Gastroesophageal sphincter (tissue), 4 donors: Measurements from ENCODE around the gene TSHB. TPM values are rescaled to one million over a fixed set of nuclear protein-coding genes. Genes with fewer than 3 reads are reported as not detected.

ENCODE experiments used
- ATAC-seq: fragments of 150-250 bp; one replicate; pipeline ENCODE4 v1.9.1; 2016; ENCODE audit warnings: mild to moderate bottlenecking, moderate library complexity
- H3K27ac ChIP-seq, 4 donors: fragments of 200-600 bp; sonication (generic) in 3 of 4; 1 replicate in 3 of 4; 2 replicates in 1 of 4; pipeline ENCODE4 v1.5.1; 2016 to 2019
- H3K27me3 ChIP-seq: fragments of 200-600 bp; sonication (generic); one replicate; pipeline ENCODE4 v1.5.1; 2019
- H3K36me3 ChIP-seq, 2 donors: fragments of 200-600 bp; sonication (generic); one replicate each; pipeline ENCODE4 v1.5.1; 2019; ENCODE audit warnings: control low read depth in 1 of 2
- H3K4me1 ChIP-seq, 3 donors: fragments of 200-600 bp; sonication (generic); 1 replicate in 2 of 3; 2 replicates in 1 of 3; pipeline ENCODE4 v1.5.1; 2016 to 2019; ENCODE audit warnings: control low read depth in 2 of 3
- H3K4me3 ChIP-seq, 2 donors: fragments of 200-600 bp; sonication (generic); one replicate each; pipeline ENCODE4 v1.5.1; 2019; ENCODE audit warnings: mild to moderate bottlenecking in 1 of 2, moderate library complexity in 1 of 2
- H3K9me3 ChIP-seq, 3 donors: fragments of 200-600 bp; sonication (generic); one replicate each; pipeline ENCODE4 v1.5.1; 2017 to 2019; ENCODE audit warnings: control low read depth in 2 of 3
- CTCF ChIP-seq, 4 experiments: fragments of 200-600 bp in 2 of 4; fragments of 450-650 bp in 2 of 4; sonication (generic) in 1 of 4; IDR thresholded peaks; one replicate each; pipeline ENCODE4 v1.5.1; 2017 to 2019; ENCODE audit warnings: antibody characterized with exemption in 4 of 4, mild to moderate bottlenecking in 2 of 4, moderate library complexity in 2 of 4
- EP300 ChIP-seq: sonication (generic); formaldehyde crosslinking; IDR thresholded peaks from one replicate; pipeline ENCODE4 v1.6.1; 2017; ENCODE audit warnings: antibody characterized with exemption, mild to moderate bottlenecking
- POLR2A ChIP-seq, 2 donors: fragments of 450-650 bp; IDR thresholded peaks; one replicate each; pipeline ENCODE4 v1.6.1; 2017; ENCODE audit warnings: antibody characterized with exemption in 2 of 2, mild to moderate bottlenecking in 2 of 2, moderate library complexity in 1 of 2
- POLR2AphosphoS5 ChIP-seq: sonication (generic); formaldehyde crosslinking; IDR thresholded peaks from one replicate; pipeline ENCODE4 v1.6.1; 2017; ENCODE audit warnings: antibody characterized with exemption
- WGBS, 2 donors: methylation state at CpG; one replicate each; pipeline ENCODE4 v1.1.5; 2018; ENCODE audit warnings: low coverage in 1 of 2; 5-methylcytosine and 5-hydroxymethylcytosine counted together
- total RNA-seq, 4 donors: library from RNA; depleted of rRNA; stranded (reverse); fragments of >200 nt; gene quantifications; one replicate each; pipeline ENCODE4 v1.1.0, GENCODE V29; 2016

TSHB gene
- total RNA-seq, 4 donors from 2014 or later: not detected

GRCh38 chr1:115077984-115078330 lies 48.3 kb downstream of the TSHB start:
- peak overlapping the region in 3 of 4 donors; percentile 3 to 51 (median 25) for H3K27ac ChIP-seq
- ATAC-seq: no peak
- WGBS, 2 donors: 100% methylated on average over 1 of the region's 1 CpG; no CpG with 5 or more reads in 1 of the 2 donors
- TF ChIP-seq POLR2A (IDR thresholded peaks at IDR 0.05) (no peak), EP300 (no peak), CTCF (IDR thresholded peaks at IDR 0.05) (no peak), POLR2AphosphoS5 (no peak)
- H3K4me1 ChIP-seq: peaks cover 9 to 72% (median 17%) of the 10 kb centered on the region in 3 donors
- H3K36me3 ChIP-seq: no peaks in the 10 kb centered on the region
- H3K4me3 ChIP-seq: no peak overlapping the region
- H3K9me3 ChIP-seq: no peaks in the 10 kb centered on the region
- H3K27me3 ChIP-seq: no peaks in the 10 kb centered on the region

- Histone ChIP-seq H3K4me3 (no peak overlapping the region), H3K27ac (peak overlapping the region in 1 of 4 donors; percentile 12), H3K4me1 (peaks cover 12 to 72% (median 19%) of the 10 kb centered on the region in 3 donors), H3K27me3 (no peaks in the 10 kb centered on the region), H3K9me3 (no peaks in the 10 kb centered on the region), H3K36me3 (no peaks in the 10 kb centered on the region)
- TF ChIP-seq CTCF (IDR thresholded peaks at IDR 0.05): no peak
- no peak for TF ChIP-seq POLR2AphosphoS5
- no peak for TF ChIP-seq EP300
- TF ChIP-seq POLR2A (IDR thresholded peaks at IDR 0.05): no peak
- WGBS, 2 donors: 85 to 88% methylated on average over 3 of the region's 4 CpGs
- no peak for ATAC-seq
Observed at GRCh38 chr1:115078708-115079107, 49.1 kb downstream of the TSHB start.

- no peaks in the 10 kb centered on the region for H3K9me3 ChIP-seq
- ATAC-seq: no peak
- H3K27ac ChIP-seq: peak overlapping the region; percentile 87 to 97 (median 92)
- H3K4me1 ChIP-seq: peaks cover 9 to 71% (median 11%) of the 10 kb centered on the region in 3 donors
- H3K36me3 ChIP-seq: no peaks in the 10 kb centered on the region
- H3K4me3 ChIP-seq: no peak overlapping the region
- WGBS, 2 donors: 27 to 52% methylated on average over 6 of the region's 6 CpGs
- TF ChIP-seq EP300: no peak
- TF ChIP-seq CTCF (IDR thresholded peaks at IDR 0.05): no peak
- TF ChIP-seq POLR2A (IDR thresholded peaks at IDR 0.05): no peak
- no peak for TF ChIP-seq POLR2AphosphoS5
- no peaks in the 10 kb centered on the region for H3K27me3 ChIP-seq
Observed at GRCh38 chr1:115082949-115083348, 53.3 kb downstream of the TSHB start.

Other genes starting within 250 kb of the TSHB start
- gene SIKE1, start 249.1 kb upstream of the TSHB start, total RNA-seq: 10 to 100 TPM; 29.7 to 57.4 (median 34.0) TPM
- not detected for gene SYCP1, start 175.0 kb upstream of the TSHB start, total RNA-seq
- gene TSPAN2, start 59.7 kb downstream of the TSHB start, total RNA-seq: 10 to 100 TPM; 53.7 to 85.1 (median 63.8) TPM